Stimulated activated CD4-positive, alpha-beta T cell treated with anti-CD3 and anti-CD28 coated beads, Interleukin-15, amount 100 ng/mL, for 24 hours (primary cell): Measurements from ENCODE around the gene FILIP1L.

Experiments used
- DNase-seq: peaks from one replicate; pipeline ENCODE4 v3.0.0-alpha.2; 2020

Gene FILIP1L

DNA sequence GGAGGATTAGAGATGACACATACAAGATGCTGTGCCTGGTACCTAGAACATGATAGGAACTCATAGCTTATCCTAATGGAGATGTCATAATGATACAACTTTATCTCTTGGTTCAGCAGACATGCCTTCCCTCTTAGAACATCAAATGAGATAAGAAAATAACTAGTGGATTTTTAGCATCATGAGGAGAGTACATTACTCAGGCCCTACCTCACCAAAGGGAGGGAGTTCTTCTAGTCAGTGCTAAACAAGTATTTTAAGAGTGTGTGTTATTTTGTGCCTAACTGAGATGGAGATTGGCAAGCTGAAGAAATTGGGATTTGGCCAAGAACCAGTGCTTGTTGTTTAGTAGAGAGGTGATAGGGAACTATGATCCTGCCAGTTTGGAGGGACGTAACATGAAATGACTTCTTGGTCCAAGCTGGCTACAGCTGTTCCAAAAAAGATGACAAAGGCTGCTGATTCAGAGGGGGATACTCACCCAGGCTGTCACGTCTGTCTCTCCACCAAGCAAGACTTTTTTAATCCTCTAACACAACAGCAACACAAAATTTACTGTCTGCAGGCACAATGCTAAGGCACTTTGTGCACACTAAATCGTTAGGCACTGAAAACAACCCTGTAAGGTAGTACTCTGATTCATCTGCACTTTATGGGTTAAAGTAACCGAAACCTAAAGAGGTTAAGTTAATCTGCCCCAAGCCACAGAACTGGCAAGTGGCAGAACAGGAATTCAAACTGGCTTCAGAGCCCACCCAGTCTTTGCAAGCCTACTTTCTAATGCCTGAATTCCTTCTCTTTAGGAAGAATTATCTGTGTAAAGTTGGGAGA, 170.2 kb downstream of the FILIP1L start:
- no peak for DNase-seq

DNA sequence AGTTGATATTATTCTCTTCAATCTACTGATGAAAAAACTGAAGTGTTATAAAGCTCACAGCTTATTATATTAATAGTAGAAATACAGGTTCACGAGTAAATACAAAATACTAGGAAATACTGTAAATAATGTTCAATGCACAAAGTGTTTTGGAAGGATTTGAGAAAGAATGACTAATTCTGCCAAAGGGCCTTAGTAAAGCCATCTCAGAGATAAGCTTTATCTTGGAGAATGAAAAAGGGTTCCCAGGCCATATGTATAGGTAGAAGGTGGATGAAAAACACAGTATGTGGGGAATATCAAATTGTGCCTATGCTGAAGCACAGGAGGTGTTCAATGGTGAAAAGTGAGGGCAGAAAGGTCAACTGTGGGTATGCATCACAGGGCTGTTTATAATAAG, 173.1 kb downstream of the FILIP1L start:
- no peak for DNase-seq

DNA sequence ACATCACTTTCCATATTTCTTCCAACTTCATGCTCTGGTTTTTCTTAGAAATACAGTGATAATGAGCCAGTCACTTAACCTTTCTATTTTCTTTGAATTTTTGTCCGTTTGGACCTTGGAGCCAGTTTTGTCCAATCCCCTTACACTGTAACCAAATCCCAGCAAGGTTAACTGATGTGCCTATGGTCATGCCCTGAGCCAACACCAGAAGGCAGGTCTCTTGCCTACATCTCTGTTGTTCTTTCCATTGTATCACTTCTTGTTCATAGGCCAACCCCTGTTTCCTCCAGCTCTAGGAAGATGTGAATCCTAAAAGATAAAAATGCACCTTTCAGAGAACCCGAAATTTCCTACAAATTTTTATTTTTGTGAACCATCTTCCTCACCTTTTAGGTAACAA, 174.0 kb downstream of the FILIP1L start:
- DNase-seq: no peak

DNA sequence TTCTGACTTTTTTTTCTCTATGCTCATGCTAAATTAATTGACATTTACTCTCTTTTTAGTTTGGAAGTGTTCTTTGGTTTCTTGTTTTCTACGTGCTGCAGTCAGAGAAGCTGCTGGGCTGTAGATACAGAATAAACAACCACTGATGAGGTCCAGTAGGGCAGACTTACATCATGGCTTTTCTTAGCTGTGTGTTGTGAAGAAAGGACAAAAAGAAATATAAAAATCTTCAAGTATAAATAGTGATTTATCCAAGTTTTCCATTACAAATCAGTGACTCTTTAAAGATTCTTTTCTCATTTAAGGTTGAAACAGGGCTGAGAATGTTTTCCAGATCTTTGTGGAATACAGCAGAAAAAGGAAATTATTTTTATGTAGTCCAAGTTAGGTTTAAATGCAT, 174.4 kb downstream of the FILIP1L start:
- DNase-seq: no peak

DNA sequence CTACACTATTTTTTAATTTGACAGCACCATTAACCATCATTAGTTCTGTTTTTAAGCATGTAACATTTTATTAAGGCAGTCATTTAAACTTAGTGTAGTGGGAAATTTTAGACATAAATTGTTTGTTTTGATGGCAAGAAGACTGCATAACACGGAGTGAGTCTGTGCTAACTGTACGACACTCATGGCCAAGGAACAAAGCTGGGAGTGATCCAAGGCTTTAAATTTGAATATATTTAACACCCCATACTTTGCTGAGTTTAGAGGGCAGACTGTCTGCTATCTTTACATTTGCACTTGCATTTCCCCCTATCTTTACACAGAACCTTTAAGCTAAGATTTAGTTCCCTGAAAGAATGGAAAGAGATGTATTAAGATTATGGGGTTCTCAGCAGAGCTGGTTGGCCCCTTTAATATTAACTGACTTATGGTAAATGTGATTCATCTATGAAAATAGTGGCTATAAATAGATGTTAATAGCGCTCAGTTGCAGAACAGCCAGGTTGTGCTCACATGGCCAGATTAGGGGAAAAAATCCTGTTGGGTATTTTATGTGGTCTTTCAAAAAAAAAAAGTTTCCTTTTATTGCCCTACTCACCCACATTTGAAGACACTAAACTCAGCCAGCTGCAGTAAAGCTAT, 175.9 kb downstream of the FILIP1L start:
- DNase-seq: no peak

DNA sequence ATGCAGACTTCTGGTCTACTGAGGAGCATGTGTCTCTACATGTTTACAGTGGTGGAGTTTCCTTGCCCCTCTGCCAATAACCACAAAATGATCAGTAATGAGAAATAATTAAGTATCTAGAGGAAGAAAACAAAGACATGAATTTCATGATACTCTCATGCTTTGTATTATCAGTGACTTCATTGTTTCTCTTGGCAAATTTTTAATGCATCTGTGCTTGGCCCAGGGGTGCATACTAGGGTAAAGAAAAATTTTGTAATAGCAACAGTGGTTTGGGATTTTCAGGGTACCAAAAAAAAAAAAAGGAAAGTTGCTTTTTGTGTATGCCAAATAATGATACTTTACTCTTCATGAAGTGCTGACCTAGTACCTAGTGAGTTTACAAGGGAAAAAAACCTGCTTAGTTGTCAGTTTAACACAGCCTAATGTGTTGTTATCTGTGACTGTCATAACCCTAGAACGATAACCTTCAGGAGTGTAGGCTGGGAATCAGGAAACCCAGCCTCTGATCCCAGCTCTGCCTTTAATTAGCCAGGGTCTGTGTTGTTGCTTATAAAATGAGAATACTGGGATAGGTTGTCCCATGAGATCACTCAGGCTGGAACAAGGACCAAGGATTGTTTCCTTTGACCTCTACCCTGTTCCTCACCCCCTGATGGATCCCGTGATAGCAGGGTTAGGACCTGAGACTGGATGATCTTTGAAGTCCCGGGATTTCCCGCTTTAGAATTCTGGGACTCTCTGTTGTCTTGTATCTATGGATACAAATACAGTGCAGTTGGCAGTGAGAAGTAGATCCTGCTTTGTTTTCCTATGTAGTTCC, 179.1 kb downstream of the FILIP1L start:
- no peak for DNase-seq

DNA sequence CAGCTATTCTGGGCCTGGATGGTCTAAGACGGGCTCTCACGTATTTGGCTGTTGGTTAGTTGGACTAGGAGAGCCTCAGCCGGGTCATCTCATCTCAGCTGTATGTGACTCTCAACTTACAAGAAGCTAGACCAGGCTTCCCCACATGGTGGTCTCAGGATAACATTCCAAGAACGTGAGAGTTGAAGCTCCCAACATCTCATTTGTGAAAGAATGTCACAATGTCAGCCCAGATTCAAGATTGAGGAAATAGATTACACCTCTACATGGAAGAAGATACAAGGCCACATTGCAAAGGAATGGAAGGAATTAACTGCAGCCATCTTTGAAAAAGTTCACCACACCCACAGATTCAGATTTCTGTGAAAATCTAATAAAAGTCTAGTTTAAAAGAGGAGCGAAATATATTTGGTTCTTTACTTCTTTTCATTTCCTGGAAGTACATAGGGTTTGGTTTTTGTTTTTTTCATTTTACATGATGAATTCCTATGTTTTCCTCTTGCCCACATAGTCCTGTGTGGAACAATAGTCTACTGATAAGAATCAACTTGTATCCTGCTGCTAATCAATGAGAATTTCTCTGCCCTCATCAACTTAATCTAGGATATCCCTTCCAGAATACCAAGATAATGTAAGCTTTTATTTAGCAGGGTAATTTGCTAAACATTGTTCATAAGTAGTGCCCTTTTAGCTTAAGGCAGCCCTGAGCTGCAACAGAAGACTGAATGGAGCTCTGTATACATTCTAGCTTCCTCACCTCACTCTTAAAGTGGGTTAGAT, 180.1 kb downstream of the FILIP1L start:
- no peak for DNase-seq

DNA sequence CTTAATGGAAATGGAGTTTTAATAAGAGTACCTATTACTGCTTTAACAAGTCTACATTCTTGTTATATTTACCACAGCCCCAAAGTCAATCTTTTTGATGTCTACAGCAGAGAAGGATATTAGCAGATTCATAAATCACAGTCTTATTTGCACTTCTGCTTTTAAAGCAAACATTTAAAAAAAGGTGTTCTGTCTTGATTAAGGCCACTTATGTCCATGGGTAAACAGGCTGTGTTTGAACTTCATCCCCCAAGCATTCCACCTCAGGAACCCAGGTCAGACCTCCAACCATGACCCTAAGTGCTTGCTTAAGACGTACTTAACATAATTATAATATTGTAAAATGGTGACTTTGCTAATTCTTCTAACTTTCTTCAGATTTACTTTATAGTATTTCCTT, 183.2 kb downstream of the FILIP1L start:
- DNase-seq: no peak

DNA sequence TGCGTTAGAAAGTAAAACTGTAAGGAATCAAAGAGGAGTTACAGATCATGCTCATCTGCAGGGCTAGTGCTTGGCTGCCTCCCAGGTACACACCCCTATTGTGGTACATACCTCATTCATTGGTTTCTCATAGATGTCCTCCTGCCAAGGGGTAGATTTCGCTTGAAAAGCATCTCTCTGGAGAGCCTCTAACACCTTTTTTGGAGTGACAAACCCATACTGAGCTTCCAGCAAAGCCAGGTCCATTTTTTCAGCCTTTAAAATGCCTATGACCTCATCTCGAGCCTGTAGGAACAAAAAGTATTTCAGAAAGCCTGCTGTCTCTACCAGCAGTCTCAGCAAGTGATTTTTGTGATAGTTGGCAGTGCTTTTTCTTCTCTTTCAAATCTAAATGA, 184.6 kb downstream of the FILIP1L start:
- DNase-seq: no peak

DNA sequence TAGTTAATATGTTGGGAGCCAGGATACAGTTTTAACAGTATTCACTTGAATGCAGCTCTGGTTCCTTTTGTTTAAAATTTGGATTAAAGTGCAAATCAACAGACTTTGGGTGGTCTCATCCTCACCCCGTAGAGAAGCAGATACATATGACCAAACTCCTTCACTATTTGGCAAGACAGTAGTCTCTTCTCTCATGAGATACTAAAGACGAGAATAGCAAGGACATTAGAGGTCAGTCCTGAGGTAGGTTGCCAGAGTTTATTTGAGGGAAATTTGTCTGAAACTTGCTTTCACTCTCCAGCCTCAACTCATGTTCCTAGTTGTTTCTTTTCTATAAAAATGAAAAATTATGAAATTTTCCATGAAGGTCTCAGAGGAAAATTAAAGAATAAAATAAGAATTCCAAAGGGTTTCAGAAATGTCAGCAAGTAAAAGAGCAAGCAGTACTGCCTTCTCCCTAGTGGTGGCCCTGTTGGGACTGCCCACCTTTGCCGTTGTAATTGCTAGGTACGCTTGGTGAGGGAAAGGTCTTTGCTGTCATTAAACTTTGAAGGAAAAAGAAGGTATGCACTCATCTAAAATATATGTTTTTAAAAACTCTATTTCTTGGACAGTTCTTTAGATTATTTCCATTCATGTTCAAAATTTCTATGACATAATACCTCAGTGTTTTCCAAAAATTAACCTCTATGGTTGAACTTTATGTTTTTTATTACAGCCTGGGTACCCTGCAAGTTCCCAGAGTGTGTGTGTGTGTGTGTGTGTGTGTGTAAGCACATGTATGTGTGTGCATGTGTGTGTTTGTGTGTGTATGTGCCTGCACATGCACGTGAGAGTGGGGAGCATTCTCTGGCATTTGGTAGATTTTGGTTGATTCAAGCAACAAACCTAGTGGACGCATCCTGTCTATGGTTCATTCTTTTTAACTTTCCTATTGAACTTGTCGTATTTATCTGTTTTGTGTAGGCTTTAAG, 185.2 kb downstream of the FILIP1L start:
- DNase-seq: no peak

DNA sequence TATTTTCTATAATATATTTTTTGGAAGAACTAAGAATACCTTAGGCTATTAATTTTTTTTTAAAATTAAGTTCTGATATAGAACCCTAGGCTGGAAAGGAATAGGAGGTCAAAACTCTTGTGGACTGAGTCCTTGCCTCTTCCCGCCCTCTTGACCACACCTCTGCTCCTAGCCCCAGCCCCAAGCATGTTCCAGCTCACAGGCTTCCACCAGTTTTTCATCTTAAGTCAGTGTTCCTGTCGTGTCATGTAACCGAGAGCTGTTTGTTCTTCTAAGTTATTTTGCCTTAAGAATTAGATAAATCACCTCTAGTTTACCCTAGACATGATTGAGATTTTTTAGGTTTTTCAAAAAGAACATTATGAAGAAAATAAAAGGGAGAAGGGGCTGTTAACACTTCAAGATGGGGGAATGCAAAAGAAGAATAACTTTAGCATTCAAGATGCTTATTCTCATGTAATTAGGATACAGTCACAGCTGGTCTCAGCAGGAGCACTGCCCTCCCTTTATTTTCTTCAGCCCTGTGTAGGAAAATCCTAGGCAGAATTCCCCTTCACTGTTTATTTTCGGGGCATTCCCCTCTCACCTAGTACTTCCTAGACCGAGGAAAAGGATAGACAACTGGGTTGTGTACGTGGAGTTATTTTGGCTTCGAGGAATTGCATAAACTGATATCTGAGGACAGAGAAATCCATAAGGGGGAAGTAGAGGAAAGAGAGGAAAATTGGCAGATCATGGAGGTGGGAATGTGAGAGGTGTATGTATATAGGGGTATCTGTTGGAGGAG, 186.4 kb downstream of the FILIP1L start:
- DNase-seq: no peak

DNA sequence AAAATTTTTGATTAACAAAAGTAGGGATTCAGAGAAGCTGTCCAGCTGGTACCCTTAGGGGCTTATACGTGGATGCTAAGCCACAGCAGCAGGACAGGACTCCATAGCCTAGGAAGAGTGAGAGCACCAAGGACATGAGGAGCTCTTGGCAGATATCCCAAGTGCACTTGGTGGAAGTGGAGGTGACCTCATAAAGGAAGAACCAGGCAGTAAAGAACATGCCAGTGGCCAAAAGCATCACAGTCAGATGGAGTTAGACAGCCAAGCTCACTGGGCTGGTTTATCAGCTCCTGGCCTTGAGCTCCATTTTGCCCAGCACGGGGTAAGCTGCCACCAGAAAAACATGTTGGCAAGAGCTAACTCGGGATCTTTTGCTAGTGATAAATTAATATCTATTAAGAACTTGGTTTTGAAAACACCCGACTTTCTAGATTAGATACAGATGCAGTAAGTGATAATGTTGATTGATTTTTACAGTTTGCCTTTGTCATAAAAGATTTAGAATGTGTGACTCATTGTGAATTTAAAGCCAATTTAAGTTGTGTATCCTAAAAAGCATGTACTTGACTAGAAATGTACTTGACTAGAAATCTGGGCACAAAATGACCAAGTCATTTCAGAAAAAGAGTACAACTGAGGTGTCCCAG, 188.6 kb downstream of the FILIP1L start:
- no peak for DNase-seq

DNA sequence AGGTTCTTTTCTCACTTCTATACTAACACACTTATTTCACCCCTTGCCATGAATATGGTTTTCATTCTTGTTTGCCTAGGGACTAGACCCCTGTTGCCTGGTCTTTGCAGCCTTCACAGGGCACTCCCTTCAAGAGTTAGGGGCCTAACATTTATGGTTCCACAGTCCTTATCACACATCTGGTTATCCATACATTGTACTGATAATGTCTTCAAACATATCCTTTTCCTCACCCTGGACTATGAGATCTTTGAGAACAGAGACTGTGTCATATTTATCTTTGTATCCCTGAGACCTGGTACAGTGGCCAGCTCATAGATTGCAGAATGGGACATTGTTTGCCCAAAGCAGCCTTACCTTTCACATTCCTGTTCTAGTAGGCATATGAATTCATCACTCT, 190.4 kb downstream of the FILIP1L start:
- no peak for DNase-seq

DNA sequence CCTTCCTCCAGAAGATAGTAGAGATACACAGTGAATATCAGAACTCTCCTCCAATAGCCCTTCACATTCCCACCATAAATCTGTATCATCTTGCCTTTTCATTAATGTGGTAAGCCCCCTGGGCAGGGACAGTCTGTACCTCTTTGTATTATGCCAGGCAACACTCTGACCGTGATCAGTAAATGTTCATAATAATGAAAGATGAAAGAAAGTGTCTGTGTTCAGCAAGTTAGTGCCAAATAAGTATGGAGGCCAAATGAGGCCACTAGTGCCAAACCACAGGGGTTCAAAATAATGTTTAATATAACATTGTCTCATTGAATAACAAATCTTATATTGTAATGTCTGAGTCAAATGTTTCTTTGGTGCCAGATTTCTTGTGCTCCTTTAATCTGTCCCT, 192.3 kb downstream of the FILIP1L start:
- DNase-seq: no peak

DNA sequence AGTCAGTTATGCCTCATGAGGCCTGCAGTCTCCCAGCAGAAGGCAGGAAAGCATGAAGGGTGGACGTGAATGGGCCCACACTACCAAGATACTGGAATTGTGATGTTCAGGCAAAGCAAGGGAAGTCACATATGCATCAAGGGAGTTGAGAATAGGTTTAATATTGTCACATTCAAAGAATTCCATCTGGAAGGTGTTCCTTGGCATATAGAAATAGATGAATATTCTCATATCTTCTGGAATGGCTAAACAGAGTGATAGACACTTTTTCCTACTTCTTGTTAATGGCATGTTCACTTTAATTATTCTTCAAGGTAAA, 193.0 kb downstream of the FILIP1L start:
- no peak for DNase-seq

DNA sequence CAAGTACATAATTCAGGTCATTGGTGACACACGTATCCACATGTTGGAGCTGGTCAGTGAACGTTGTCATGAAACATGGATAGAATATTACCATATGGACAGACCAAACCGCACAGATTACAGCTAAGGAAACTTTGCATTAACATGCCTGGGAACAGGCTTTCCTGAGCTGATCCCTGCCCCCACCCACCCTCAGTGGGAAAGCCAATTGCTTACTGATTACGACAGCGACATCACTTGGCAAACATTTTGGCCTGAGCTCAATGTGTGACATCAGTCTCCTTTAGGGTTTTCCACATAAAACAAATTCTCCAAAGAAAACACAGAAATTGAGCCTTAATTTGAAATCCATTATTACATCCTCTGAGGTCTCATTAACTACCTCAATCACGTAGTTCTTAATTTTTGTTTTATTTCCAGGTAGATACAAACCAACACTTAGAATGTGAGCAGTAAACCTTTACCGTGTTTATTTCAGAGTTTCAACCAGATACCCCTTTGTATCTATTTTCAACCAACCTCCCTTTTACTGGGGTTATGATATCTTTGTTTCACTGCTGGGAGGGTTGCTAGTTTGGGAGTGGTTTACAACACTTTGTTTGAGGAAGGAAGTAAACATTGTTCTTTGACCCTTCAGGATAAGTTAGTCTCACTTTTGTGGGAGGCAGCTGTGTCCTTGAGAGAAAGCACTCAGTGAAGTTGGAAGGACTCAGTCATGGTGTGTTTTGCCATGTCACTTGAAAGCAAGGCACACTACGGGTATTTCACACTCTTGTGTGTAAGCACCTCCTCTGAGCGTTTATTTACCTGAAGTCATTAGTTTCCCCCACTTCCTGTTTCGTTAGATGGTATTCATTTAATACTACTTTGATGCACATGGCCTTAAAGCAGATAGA, 193.6 kb downstream of the FILIP1L start:
- no peak for DNase-seq

DNA sequence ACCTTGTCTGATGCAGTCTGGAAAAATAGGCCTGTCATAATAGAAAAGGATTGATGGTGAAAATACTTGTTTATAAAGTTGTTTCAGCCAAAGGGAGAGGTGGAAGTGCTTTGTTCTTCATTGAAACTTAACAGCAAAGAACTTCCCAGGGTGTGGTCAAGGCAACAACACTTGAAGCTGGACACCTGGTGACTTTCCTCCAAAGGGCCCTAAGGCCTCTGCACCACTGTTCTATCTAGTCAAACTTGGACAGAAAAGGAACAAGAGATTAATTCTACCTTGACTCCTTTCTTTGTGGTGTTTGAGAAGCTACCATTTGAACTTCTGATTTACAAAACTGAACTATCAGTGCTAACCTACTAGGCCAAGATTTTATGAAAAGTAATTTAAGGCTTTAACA, 194.6 kb downstream of the FILIP1L start:
- no peak for DNase-seq

DNA sequence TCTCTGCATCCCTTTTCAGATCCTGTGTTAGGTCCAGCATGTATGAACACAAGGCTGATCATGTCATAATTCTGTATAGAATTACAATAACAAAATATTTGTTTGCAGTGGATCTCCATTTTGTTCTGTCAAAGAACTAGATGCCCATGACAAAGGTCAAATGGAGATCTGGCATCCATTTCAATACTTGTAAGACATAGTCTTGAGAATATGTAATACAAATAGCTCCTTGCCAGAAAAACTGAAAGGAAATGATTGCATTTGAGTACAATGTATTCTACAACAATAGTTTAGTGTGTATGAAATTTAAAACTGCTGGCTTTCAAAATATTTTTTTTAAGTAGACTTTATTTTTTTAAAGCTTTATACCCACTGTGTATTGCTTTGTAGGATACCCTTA, 195.6 kb downstream of the FILIP1L start:
- no peak for DNase-seq

DNA sequence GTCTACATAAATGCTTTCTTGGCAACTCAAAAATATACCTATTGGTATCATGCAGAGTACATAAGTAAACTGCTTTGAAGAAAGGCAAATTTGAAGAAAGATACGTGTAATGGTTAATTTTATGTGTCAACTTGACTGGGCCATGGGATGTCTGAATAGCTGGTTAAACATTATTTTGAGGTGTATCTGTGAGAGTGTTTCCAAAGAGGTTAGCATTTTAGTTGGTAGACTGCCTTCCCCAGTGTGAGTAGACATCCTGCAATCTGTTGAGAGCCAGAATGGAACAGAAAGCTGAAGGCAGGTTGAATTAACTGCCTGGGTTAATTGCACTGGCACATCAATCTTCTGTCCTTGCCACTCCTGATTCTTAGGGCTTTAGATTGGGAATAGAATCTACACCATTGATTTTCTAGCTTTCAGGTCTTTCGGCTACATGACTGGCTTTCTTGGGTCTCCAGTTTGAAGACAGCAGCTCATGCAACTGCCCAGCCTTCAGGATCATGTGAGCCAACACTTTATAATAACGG, 198.3 kb downstream of the FILIP1L start:
- DNase-seq: no peak
